GM20000 (cell line): Measurements from ENCODE around the gene TMTC1.
"Not testable (repeated sequence)": the region's sequence is repeated elsewhere in the genome, so short reads cannot be mapped to it uniquely, and the experiment has no call there.

Experiments used
- DNase-seq: peaks from one replicate; pipeline ENCODE4 v3.0.0; 2012; ENCODE audit warnings: low spot score
- CTCF ChIP-seq: IDR thresholded peaks from 2 replicates; pipeline ENCODE4 v1.5.1; 2012; ENCODE audit warnings: mild to moderate bottlenecking, control low read depth; ENCODE audit errors: extremely low read depth, missing control alignments

TMTC1 gene

GRCh38 chr12:29564925-29565324 is 218.8 kb downstream of the TMTC1 start:
- no peak for DNase-seq
- TF ChIP-seq CTCF, result no peak

GRCh38 chr12:29563636-29564035 is 220.1 kb downstream of the TMTC1 start:
- no peak for TF ChIP-seq CTCF
- DNase-seq, result no peak

GRCh38 chr12:29563071-29563470 is 220.7 kb downstream of the TMTC1 start:
- TF ChIP-seq CTCF, result no peak
- no peak for DNase-seq

- no peak for DNase-seq
- TF ChIP-seq CTCF, result no peak
These were observed 221.5 kb downstream of the TMTC1 start for GRCh38 chr12:29562110-29562804.

GRCh38 chr12:29561664-29562071 is 222.1 kb downstream of the TMTC1 start:
- TF ChIP-seq CTCF, result no peak

GRCh38 chr12:29559198-29559597 is 224.5 kb downstream of the TMTC1 start:
- DNase-seq, result no peak

More at GRCh38 chr12:29561664-29562071, 222.1 kb downstream of the TMTC1 start:
- DNase-seq, result no peak

GRCh38 chr12:29556363-29556762 is 227.4 kb downstream of the TMTC1 start:
- no peak for TF ChIP-seq CTCF
- no peak for DNase-seq

More at GRCh38 chr12:29559198-29559597, 224.5 kb downstream of the TMTC1 start:
- no peak for TF ChIP-seq CTCF

GRCh38 chr12:29555451-29555850 is 228.3 kb downstream of the TMTC1 start:
- not testable (repeated sequence) for DNase-seq
